ENCODE data around the gene OSTC. TPM values are rescaled to one million over a fixed set of nuclear protein-coding genes. Genes with fewer than 3 reads are reported as not detected.

Gene OSTC
- total and polyA plus RNA-seq, 9 of the 15 experiments (the other 6 are each of a cell fraction or from before 2014, with no cell fraction given): 112 to 966 (median 235) TPM

DNA sequence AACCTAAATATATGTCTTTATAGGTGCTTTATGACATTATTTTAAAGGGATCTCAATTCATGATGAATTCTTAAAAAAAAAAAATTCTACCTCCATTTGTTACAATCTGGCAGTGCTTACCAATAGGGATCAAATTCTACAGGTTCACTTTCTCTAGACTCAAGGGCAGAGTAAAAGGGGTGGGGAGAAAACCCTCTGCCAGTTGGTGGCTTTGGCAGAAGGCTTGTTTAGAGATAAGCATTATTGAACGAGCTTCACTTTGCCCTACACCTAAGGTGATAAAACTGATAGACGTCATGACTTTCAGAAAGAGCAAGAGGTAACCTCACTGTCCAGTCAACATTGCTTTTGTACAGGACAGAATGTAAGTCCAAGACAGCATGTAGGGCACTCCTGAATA is 53.6 kb downstream of the OSTC start:
- no peak for TF ChIP-seq BRD9 (IDR thresholded peaks at IDR 0.05; ENCODE audit: low read depth, partially characterized antibody)
- no peak for TF ChIP-seq EGR1 (conservative IDR thresholded peaks at IDR 0.05)
- TF ChIP-seq CBX2 (IDR thresholded peaks at IDR 0.05; ENCODE audit: insufficient read depth, low read length, poor library complexity, severe bottlenecking): no peak
- no peak for TF ChIP-seq TRIM24 (IDR thresholded peaks at IDR 0.05)
- TF ChIP-seq HCFC1 (IDR thresholded peaks at IDR 0.05; ENCODE audit: low read depth, low read length): no peak
- TF ChIP-seq, protein P1, sequence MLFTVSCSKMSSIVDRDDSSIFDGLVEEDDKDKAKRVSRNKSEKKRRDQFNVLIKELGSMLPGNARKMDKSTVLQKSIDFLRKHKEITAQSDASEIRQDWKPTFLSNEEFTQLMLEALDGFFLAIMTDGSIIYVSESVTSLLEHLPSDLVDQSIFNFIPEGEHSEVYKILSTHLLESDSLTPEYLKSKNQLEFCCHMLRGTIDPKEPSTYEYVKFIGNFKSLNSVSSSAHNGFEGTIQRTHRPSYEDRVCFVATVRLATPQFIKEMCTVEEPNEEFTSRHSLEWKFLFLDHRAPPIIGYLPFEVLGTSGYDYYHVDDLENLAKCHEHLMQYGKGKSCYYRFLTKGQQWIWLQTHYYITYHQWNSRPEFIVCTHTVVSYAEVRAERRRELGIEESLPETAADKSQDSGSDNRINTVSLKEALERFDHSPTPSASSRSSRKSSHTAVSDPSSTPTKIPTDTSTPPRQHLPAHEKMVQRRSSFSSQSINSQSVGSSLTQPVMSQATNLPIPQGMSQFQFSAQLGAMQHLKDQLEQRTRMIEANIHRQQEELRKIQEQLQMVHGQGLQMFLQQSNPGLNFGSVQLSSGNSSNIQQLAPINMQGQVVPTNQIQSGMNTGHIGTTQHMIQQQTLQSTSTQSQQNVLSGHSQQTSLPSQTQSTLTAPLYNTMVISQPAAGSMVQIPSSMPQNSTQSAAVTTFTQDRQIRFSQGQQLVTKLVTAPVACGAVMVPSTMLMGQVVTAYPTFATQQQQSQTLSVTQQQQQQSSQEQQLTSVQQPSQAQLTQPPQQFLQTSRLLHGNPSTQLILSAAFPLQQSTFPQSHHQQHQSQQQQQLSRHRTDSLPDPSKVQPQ (CRISPR knock-in tag; IDR thresholded peaks at IDR 0.05; ENCODE audit: borderline replicate concordance): no peak
- TF ChIP-seq, protein P2, sequence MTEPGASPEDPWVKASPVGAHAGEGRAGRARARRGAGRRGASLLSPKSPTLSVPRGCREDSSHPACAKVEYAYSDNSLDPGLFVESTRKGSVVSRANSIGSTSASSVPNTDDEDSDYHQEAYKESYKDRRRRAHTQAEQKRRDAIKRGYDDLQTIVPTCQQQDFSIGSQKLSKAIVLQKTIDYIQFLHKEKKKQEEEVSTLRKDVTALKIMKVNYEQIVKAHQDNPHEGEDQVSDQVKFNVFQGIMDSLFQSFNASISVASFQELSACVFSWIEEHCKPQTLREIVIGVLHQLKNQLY (CRISPR knock-in tag; conservative IDR thresholded peaks at IDR 0.05): no peak
- TF ChIP-seq, protein P3, sequence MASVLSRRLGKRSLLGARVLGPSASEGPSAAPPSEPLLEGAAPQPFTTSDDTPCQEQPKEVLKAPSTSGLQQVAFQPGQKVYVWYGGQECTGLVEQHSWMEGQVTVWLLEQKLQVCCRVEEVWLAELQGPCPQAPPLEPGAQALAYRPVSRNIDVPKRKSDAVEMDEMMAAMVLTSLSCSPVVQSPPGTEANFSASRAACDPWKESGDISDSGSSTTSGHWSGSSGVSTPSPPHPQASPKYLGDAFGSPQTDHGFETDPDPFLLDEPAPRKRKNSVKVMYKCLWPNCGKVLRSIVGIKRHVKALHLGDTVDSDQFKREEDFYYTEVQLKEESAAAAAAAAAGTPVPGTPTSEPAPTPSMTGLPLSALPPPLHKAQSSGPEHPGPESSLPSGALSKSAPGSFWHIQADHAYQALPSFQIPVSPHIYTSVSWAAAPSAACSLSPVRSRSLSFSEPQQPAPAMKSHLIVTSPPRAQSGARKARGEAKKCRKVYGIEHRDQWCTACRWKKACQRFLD (CRISPR knock-in tag; IDR thresholded peaks at IDR 0.05): no peak
- TF ChIP-seq FIP1L1 (IDR thresholded peaks at IDR 0.05; ENCODE audit: low read depth, low read length, poor library complexity, severe bottlenecking): no peak
- no peak for TF ChIP-seq MTA3 (IDR thresholded peaks at IDR 0.05; ENCODE audit: borderline replicate concordance)
- no peak for TF ChIP-seq MCM3 (IDR thresholded peaks at IDR 0.05)
- TF ChIP-seq, protein P4, sequence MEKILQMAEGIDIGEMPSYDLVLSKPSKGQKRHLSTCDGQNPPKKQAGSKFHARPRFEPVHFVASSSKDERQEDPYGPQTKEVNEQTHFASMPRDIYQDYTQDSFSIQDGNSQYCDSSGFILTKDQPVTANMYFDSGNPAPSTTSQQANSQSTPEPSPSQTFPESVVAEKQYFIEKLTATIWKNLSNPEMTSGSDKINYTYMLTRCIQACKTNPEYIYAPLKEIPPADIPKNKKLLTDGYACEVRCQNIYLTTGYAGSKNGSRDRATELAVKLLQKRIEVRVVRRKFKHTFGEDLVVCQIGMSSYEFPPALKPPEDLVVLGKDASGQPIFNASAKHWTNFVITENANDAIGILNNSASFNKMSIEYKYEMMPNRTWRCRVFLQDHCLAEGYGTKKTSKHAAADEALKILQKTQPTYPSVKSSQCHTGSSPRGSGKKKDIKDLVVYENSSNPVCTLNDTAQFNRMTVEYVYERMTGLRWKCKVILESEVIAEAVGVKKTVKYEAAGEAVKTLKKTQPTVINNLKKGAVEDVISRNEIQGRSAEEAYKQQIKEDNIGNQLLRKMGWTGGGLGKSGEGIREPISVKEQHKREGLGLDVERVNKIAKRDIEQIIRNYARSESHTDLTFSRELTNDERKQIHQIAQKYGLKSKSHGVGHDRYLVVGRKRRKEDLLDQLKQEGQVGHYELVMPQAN (IDR thresholded peaks at IDR 0.05; ENCODE audit: borderline replicate concordance): no peak
- TF ChIP-seq, protein P5, sequence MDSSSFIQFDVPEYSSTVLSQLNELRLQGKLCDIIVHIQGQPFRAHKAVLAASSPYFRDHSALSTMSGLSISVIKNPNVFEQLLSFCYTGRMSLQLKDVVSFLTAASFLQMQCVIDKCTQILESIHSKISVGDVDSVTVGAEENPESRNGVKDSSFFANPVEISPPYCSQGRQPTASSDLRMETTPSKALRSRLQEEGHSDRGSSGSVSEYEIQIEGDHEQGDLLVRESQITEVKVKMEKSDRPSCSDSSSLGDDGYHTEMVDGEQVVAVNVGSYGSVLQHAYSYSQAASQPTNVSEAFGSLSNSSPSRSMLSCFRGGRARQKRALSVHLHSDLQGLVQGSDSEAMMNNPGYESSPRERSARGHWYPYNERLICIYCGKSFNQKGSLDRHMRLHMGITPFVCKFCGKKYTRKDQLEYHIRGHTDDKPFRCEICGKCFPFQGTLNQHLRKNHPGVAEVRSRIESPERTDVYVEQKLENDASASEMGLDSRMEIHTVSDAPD (CRISPR knock-in tag; IDR thresholded peaks at IDR 0.05): no peak
- TF ChIP-seq FOS (IDR thresholded peaks at IDR 0.05; ENCODE audit: extremely low read depth, insufficient read length): no peak
- Histone ChIP-seq H4K20me1 (replicated peaks; ENCODE audit: control insufficient read depth, insufficient read depth, low read length) (no peaks in the 10 kb centered on the region), H2AFZ (ENCODE audit: low read depth, low read length) (no peak overlapping the region), H3K27me3 (ENCODE audit: control insufficient read depth in 2 of 2, insufficient read depth in 2 of 2, low read length in 2 of 2) (peaks cover 3 to 11% of the 10 kb centered on the region in 2 experiments; a peak in 3 of 5 replicates), H3K27ac (ENCODE audit: extremely low read depth, low read depth, low read length) (no peak overlapping the region), H3K4me2 (ENCODE audit: insufficient read depth, low read length) (no peak overlapping the region), H3K9me3 (replicated peaks; ENCODE audit: control insufficient read depth, insufficient read depth, low read depth, low read length) (no peaks in the 10 kb centered on the region), H3K4me1 (replicated peaks in 1 of 2; ENCODE audit: control insufficient read depth in 2 of 2, insufficient read depth in 2 of 2, low read length in 2 of 2) (peaks cover 0 to 4% of the 10 kb centered on the region in 2 experiments; a peak in 1 of 5 replicates), H3K36me3 (ENCODE audit: control insufficient read depth, insufficient read depth, low read length) (no peaks in the 10 kb centered on the region), H3K4me3 (no peak overlapping the region), H3K9me1 (ENCODE audit: control insufficient read depth, insufficient read depth, low read length) (no peaks in the 10 kb centered on the region), H3K9ac (ENCODE audit: insufficient read depth in 1 of 2, low read depth in 2 of 2, low read length in 2 of 2) (no peak overlapping the region), H3K79me2 (ENCODE audit: control insufficient read depth, insufficient read depth, low read length) (no peaks in the 10 kb centered on the region)
- no TSS peak for BruUV-seq (replicated peaks)
- ATAC-seq (no peak), DNase-seq (ENCODE audit: extremely low read depth in 1 of 4, low spot score in 3 of 4) (no peak), FAIRE-seq (no peak)
- in situ Hi-C loops (cut with MboI) (no loop called here), intact Hi-C loops (cut with micrococcal nuclease) (no loop called here)
- CTCF ChIA-PET (ENCODE audit: low intra/inter-chr PET ratio): no interaction called here
- POLR2A ChIA-PET: interaction anchor here (0.6 kb wide), 1 partner anchor 22 kb away, joined by 4 read pairs; no protein-coding TSS in a partner anchor
- 5% methylated on average over 2 of the region's 2 CpGs for WGBS (ENCODE audit: insufficient coverage, low coverage, missing lambda C conversion rate)
